ENCODE measurements around the gene RGS7. TPM values are rescaled to one million over a fixed set of nuclear protein-coding genes. Genes with fewer than 3 reads are reported as not detected.

RGS7 gene
- total RNA-seq, 1 donor: 0.36 TPM

DNA sequence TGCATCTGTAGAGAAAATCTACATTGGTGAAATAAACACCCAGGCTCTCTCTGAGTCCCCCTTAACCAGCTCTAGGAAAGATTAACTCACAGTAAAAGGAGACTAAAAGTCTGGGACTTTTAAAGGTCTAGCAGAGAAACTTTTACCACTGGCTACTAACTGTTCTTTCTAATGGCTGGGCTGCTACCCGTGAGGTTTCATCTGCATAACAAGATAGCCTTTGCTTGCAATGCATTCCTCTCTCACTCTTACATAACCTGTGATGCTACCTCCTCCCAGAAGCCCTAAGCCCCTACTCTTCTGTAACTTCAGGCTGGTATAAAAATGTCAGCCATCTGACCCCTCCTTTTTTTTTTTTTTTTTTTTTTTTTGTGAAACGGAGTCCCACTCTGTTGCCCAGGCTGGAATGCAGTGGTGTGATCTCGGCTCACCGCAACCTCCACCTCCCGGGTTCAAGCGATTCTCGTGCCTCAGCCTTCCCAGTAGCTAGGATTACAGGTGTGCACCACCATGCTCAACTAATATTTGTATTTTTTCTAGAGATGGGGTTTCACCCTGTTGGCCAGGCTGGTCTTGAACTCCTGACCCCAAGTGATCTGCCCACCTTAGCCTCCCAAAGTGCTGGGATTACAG lies 344.2 kb downstream of the RGS7 start:
- TF ChIP-seq, protein P1, sequence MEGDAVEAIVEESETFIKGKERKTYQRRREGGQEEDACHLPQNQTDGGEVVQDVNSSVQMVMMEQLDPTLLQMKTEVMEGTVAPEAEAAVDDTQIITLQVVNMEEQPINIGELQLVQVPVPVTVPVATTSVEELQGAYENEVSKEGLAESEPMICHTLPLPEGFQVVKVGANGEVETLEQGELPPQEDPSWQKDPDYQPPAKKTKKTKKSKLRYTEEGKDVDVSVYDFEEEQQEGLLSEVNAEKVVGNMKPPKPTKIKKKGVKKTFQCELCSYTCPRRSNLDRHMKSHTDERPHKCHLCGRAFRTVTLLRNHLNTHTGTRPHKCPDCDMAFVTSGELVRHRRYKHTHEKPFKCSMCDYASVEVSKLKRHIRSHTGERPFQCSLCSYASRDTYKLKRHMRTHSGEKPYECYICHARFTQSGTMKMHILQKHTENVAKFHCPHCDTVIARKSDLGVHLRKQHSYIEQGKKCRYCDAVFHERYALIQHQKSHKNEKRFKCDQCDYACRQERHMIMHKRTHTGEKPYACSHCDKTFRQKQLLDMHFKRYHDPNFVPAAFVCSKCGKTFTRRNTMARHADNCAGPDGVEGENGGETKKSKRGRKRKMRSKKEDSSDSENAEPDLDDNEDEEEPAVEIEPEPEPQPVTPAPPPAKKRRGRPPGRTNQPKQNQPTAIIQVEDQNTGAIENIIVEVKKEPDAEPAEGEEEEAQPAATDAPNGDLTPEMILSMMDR (IDR thresholded peaks at IDR 0.05; ENCODE audit: extremely low read depth, low read depth, low read length): no peak
- Histone ChIP-seq H2AFZ (ENCODE audit: low read length) (no peak overlapping the region), H3K27ac (ENCODE audit: low read depth, low read length) (no peak overlapping the region), H4K20me1 (ENCODE audit: insufficient read depth, low read length) (no peaks in the 10 kb centered on the region), H3K36me3 (ENCODE audit: insufficient read depth, low read length) (no peaks in the 10 kb centered on the region), H3K9me3 (ENCODE audit: low read depth, low read length) (no peaks in the 10 kb centered on the region), H3K79me2 (ENCODE audit: insufficient read depth, low read length) (no peaks in the 10 kb centered on the region), H3K4me2 (ENCODE audit: insufficient read depth, low read length) (no peak overlapping the region), H3K27me3 (ENCODE audit: insufficient read depth, low read length) (no peaks in the 10 kb centered on the region), H3K4me1 (ENCODE audit: insufficient read depth, low read length) (no peaks in the 10 kb centered on the region), H3K4me3 (ENCODE audit: insufficient read depth, low read length) (no peak overlapping the region)
- DNase-seq (ENCODE audit: insufficient read length, low spot score, missing footprints): no peak

DNA sequence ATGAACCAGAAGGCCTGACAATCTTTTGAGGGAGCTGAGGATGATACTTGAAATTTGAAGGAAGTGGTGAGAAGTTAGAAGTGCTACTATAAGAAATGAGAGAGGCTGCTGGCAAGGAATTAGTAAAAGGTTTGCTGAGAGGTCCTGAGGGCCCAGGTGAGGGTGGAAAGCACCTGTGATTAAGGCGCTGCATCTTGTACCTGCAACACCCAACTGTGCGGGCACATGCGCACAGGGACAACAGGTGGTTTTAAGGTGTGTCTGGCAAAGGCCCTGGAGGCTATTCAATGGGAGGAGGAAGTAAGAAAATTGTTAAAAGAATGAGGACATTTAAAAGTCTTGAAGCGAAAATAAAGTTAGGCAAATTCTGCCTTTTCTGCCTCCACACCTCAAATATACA lies 349.3 kb downstream of the RGS7 start:
- Histone ChIP-seq H3K79me2 (ENCODE audit: insufficient read depth, low read length) (no peaks in the 10 kb centered on the region), H3K27ac (ENCODE audit: low read depth, low read length) (no peak overlapping the region), H3K27me3 (ENCODE audit: insufficient read depth, low read length) (no peaks in the 10 kb centered on the region), H3K4me3 (ENCODE audit: insufficient read depth, low read length) (no peak overlapping the region), H3K9me3 (ENCODE audit: low read depth, low read length) (no peaks in the 10 kb centered on the region), H2AFZ (ENCODE audit: low read length) (no peak overlapping the region), H3K4me2 (ENCODE audit: insufficient read depth, low read length) (no peak overlapping the region), H3K4me1 (ENCODE audit: insufficient read depth, low read length) (no peaks in the 10 kb centered on the region), H4K20me1 (ENCODE audit: insufficient read depth, low read length) (no peaks in the 10 kb centered on the region), H3K36me3 (ENCODE audit: insufficient read depth, low read length) (no peaks in the 10 kb centered on the region)
- TF ChIP-seq, protein P1 (IDR thresholded peaks at IDR 0.05; ENCODE audit: extremely low read depth, low read depth, low read length): no peak
- no peak for DNase-seq (ENCODE audit: insufficient read length, low spot score, missing footprints)

DNA sequence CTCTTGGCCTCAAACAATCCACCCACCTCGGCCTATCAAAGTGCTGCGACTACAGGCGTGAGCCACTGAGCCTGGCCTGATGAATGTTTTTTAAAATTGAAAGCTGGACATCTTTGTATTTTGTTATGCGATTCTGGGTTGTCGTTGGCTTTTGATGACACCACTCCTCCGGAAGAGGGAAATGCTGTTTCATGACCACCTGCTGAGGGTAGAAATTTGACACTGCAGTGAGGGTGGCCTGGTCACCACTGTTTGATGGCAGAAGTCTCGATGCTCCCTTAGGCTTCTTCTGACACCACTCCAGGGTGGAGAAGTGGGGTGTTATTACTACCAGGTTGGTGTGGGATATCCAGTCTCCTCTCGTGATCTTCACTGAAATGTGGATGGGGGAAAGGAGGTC lies 357.2 kb downstream of the RGS7 start:
- no peaks in the 10 kb centered on the region for H3K79me2 ChIP-seq (ENCODE audit: insufficient read depth, low read length)
- TF ChIP-seq, protein P1 (IDR thresholded peaks at IDR 0.05; ENCODE audit: extremely low read depth, low read depth, low read length): no peak
- H3K36me3 ChIP-seq (ENCODE audit: insufficient read depth, low read length): no peaks in the 10 kb centered on the region
- H3K4me1 ChIP-seq (ENCODE audit: insufficient read depth, low read length): no peaks in the 10 kb centered on the region
- no peaks in the 10 kb centered on the region for H3K27me3 ChIP-seq (ENCODE audit: insufficient read depth, low read length)
- H4K20me1 ChIP-seq (ENCODE audit: insufficient read depth, low read length): no peaks in the 10 kb centered on the region
- DNase-seq (ENCODE audit: insufficient read length, low spot score, missing footprints): no peak
- H3K4me2 ChIP-seq (ENCODE audit: insufficient read depth, low read length): no peak overlapping the region
- H2AFZ ChIP-seq (ENCODE audit: low read length): no peak overlapping the region
- H3K27ac ChIP-seq (ENCODE audit: low read depth, low read length): no peak overlapping the region
- no peak overlapping the region for H3K4me3 ChIP-seq (ENCODE audit: insufficient read depth, low read length)
- no peaks in the 10 kb centered on the region for H3K9me3 ChIP-seq (ENCODE audit: low read depth, low read length)

DNA sequence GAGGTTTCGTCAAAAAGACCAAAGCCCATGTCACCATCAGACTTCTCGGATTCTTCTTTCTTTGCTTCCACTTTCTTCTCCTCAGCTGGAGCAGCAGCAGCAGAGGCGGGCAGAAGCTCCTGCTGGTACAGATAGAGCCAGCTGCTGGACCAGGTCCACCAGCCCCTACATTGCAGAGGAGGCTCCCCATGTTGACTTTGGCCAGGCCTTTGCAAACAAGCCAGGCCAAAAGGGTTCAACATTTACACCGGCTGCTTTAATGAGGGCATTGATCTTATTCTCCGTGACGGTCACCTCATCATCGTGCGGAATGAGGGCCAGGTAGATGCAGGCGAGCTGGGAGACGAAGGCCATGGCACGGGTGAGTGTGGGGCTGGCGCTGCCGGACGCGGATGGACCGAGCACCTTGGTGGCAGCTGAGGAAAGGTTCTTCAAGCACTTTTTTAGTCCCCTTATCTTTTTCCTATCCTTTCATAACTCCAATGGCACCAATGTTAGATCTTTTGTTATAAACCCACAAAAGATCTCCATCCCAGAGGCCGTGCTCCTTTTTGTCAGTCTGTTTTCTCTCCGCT lies 358.5 kb downstream of the RGS7 start:
- Histone ChIP-seq H3K4me1 (ENCODE audit: insufficient read depth, low read length) (no peaks in the 10 kb centered on the region), H3K27me3 (ENCODE audit: insufficient read depth, low read length) (no peaks in the 10 kb centered on the region), H3K79me2 (ENCODE audit: insufficient read depth, low read length) (no peaks in the 10 kb centered on the region), H4K20me1 (ENCODE audit: insufficient read depth, low read length) (no peaks in the 10 kb centered on the region), H3K27ac (ENCODE audit: low read depth, low read length) (no peak overlapping the region), H3K36me3 (ENCODE audit: insufficient read depth, low read length) (no peaks in the 10 kb centered on the region), H2AFZ (ENCODE audit: low read length) (no peak overlapping the region), H3K4me3 (ENCODE audit: insufficient read depth, low read length) (peak overlapping the region; percentile 2), H3K4me2 (ENCODE audit: insufficient read depth, low read length) (peak overlapping the region; percentile 31), H3K9me3 (ENCODE audit: low read depth, low read length) (no peaks in the 10 kb centered on the region)
- TF ChIP-seq, protein P1 (IDR thresholded peaks at IDR 0.05; ENCODE audit: extremely low read depth, low read depth, low read length): no peak
- DNase-seq (ENCODE audit: insufficient read length, low spot score, missing footprints): no peak

Data from osteoblast (primary cell).